GM12865 (cell line): Measurements from ENCODE around the gene CBX6.

Experiments
- DNase-seq: peaks from one replicate; pipeline ENCODE4 v3.0.0; 2010; ENCODE audit warnings: low read depth
- H3K4me3 ChIP-seq: 2 replicates; pipeline ENCODE4 v1.5.1; 2011; ENCODE audit warnings: mild to moderate bottlenecking, low read depth, low read length, control low read depth
- TF ChIP-seq, protein P1 (sequence below): IDR thresholded peaks from 2 replicates; pipeline ENCODE4 v1.5.1; 2011; ENCODE audit warnings: low read length, control low read depth, low read depth, inconsistent platforms; ENCODE audit not compliant: insufficient read depth; ENCODE audit errors: missing control alignments

Gene CBX6

DNA sequence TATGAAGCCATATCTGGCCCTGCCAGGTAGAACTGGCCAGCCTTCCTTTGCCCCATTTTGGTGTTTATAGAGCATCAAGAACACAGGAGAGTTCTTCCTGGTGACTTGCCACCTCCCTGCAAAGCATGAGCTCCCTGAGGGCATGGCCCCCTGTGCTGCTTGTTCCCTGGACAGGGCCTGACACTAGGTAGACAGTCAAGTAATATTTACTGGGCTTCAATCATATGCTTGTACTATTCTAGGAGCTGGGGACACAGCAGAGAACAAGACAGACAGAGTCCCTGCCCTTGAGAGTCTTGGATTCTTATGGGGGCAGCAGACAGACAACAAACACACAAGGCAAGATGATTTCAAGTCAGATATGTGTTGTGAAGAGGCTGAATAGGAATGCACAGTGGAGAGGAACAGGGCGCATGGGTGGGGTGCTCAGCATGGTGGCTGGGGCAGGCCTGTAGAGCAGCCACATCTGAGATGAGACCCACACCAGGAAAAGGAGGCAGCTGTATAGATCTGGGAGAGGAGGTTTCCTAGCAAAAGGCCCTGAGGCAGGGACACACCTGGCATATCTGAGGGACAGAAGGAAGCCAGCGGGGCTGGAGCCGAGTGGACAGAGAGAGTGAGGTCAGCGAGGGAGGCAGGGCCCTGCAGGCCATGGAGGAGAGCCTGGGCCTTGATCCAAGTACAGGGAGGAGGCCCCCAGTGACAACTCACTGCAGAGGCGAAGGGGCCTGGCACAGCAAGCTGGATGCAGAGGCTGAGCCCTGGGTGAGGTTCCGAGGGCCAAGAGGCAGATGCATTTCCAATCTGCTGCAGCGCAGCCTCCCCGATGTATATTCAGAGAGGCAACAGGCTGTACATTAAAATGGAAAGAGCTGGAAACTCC lies 10.2 kb upstream of the CBX6 start:
- H3K4me3 ChIP-seq, result no peak overlapping the region
- no peak for DNase-seq
- TF ChIP-seq, protein P1, sequence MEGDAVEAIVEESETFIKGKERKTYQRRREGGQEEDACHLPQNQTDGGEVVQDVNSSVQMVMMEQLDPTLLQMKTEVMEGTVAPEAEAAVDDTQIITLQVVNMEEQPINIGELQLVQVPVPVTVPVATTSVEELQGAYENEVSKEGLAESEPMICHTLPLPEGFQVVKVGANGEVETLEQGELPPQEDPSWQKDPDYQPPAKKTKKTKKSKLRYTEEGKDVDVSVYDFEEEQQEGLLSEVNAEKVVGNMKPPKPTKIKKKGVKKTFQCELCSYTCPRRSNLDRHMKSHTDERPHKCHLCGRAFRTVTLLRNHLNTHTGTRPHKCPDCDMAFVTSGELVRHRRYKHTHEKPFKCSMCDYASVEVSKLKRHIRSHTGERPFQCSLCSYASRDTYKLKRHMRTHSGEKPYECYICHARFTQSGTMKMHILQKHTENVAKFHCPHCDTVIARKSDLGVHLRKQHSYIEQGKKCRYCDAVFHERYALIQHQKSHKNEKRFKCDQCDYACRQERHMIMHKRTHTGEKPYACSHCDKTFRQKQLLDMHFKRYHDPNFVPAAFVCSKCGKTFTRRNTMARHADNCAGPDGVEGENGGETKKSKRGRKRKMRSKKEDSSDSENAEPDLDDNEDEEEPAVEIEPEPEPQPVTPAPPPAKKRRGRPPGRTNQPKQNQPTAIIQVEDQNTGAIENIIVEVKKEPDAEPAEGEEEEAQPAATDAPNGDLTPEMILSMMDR, result no peak

DNA sequence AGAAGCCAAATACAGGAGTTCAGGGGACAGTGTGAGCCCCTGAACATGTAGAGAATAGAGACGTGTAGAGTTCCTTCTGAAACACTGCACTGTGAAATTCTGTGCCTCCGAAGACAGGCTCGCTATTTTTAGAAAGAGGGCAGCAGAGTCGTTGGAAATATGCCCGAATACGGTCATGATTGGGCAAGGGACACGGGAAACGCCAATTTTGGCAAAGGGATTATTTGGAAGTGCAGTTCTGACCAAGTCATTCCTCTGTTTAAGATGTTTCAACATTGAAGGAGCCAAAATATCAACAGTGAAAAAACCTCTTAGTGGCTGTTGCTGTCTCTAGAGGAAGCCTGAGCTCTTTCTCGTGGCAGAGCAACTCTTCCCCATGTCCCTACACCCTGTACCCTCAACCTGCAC lies 9.5 kb upstream of the CBX6 start:
- TF ChIP-seq, protein P1, result no peak
- no peak for DNase-seq
- H3K4me3 ChIP-seq, result no peak overlapping the region

DNA sequence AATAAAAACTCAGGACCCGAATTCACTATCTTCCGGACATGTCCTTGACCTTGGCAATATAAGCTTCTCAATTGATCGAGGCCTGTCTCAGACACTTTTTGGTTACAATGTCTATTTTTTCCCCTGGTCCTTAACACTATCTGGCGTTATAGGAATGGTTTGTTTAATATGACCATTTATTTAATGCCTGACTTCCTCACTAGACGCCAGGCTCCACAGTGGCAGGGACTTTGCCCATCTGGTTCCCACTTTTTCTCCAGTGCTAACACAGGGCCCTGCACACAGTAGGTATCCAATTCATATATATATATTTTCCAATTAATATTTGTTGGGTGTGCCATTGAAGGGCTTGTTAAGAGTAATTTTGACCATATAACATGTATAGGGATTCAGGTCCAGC lies 7.9 kb upstream of the CBX6 start:
- no peak overlapping the region for H3K4me3 ChIP-seq
- no peak for DNase-seq
- TF ChIP-seq, protein P1, result no peak

DNA sequence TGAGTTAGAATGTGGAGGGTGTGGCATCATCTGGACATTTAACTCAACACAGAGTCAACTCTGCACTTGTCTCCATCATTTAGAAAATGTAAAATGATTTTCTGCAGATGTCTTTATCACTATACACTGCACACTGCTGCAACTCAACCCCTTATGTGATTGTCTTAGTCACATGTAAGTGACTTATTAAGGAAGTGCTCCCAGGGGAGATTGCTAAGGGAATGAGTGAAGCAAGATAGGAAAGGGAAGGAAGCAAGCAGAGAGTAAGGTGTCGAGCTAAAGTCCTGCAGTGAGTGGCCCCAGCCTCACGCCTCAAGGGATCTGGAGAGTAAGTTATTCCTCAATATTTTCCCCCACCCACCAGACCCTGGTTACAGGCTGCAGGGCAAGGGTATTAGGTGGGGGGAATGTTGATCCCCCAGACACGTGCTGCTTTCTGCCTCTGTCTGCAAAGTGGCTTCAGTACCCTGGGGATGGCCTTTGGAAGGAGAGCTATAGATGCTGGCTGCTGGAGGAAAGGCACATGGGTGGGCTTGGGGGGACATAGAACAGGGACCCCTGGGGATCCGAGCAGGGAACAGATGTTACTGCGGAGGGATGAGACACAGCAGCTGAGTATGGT lies 7.2 kb upstream of the CBX6 start:
- no peak for DNase-seq
- TF ChIP-seq, protein P1, result no peak
- no peak overlapping the region for H3K4me3 ChIP-seq

DNA sequence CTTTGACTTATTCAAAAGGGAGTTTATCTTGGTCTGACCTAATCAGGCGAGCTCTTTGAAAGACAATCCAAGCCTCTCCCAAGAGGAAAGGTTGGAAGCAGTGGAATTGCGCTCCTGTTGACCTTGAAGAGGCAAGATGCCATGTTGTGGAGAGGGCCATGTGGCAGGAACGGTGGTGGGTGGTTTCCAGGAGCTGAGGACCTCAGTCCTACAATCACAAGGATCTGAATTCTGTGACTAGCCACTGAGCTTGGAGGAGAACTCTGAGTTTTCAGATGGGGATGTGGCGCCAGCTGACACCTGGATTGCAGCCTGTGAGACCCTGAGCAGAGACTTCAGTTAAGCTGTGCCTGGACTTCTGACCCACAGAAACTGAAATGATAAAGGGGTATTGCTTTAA lies 6.0 kb upstream of the CBX6 start:
- TF ChIP-seq, protein P1, result no peak
- no peak overlapping the region for H3K4me3 ChIP-seq
- no peak for DNase-seq

DNA sequence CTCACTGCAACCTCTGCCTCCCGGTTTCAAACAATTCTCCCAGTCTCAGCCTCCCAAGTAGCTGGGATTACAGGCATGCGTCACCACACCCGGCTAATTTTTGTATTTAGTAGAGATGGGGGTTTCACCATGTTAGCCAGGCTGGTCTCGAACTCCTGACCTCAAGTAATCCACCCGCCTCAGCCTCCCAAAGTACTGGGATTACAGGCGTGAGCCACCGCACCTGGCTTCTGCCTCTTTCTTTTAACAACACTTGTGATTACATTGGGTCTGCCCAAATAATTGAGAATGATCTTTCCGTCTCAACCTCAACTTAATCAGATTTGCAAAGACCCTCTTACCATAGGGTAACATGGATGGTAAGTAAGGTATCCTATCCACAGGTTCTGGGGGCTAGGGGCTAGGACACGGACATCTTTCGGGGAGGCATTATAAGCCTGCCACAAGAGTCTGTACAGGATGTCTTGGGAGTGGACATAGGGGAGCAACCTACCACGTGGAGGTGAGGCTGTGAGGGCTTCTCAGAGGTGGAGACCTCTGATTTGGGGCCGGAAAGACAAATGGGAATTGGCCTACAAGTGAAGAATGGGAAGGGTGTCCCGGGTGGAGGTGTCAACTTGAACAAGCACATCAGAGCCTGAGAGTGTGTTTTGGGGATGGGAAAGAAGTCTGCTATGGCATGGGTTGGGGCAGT lies 2.7 kb upstream of the CBX6 start:
- H3K4me3 ChIP-seq, result no peak overlapping the region
- DNase-seq, result no peak
- TF ChIP-seq, protein P1, result no peak
